H1 (cell line): ENCODE measurements around the gene NLRP8. TPM values are rescaled to one million over a fixed set of nuclear protein-coding genes. Genes with fewer than 3 reads are reported as not detected.

Experiments used
- CTCF ChIA-PET: fragments of 300-600 bp; sonication (Branson Sonifier 250); formaldehyde crosslinking; loops from one replicate; lab custom pipeline; 2021; ENCODE audit not compliant: partially characterized antibody; lab: Charles Lee
- POLR2A ChIA-PET: fragments of 300-600 bp; sonication (Branson Sonifier 250); formaldehyde crosslinking; loops from one replicate; lab custom pipeline; 2021; ENCODE audit warnings: inconsistent platforms; ENCODE audit not compliant: partially characterized antibody; lab: Charles Lee
- DNase-seq, 2 experiments: peaks; one replicate each; pipeline versions ENCODE4 v3.0.0 to v3.0.0-alpha.2; 2010 to 2022; ENCODE audit warnings: low spot score in 2 of 2, low read depth in 1 of 2, mixed read lengths in 1 of 2
- FAIRE-seq: peaks from 2 replicates; lab custom pipeline; 2011; peaks lifted over from hg19 to GRCh38; lab: Jason Lieb, UNC
- H2AFZ ChIP-seq: 2 replicates; pipeline ENCODE4 v1.8.1; 2012; ENCODE audit warnings: low read length, inconsistent platforms
- H2AK5ac ChIP-seq: 2 replicates; pipeline ENCODE4 v1.6.1; 2013; ENCODE audit warnings: low read depth, low read length
- H2BK120ac ChIP-seq: replicated peaks from 2 replicates; pipeline ENCODE3; 2013; ENCODE audit warnings: low read depth, low read length, inconsistent platforms
- H2BK12ac ChIP-seq: 2 replicates; pipeline ENCODE4 v1.6.1; 2013; ENCODE audit warnings: low read depth, low read length
- H2BK15ac ChIP-seq: 2 replicates; pipeline ENCODE4 v1.6.1; 2013; ENCODE audit warnings: low read length
- H2BK20ac ChIP-seq: 2 replicates; pipeline ENCODE4 v1.6.1; 2013; ENCODE audit warnings: low read length
- H2BK5ac ChIP-seq: 2 replicates; pipeline ENCODE4 v1.6.1; 2013; ENCODE audit warnings: low read depth, low read length
- H3K14ac ChIP-seq: 2 replicates; pipeline ENCODE4 v1.6.1; 2013; ENCODE audit warnings: inconsistent platforms; ENCODE audit not compliant: insufficient read length
- H3K18ac ChIP-seq: 2 replicates; pipeline ENCODE4 v1.6.1; 2013; ENCODE audit warnings: low read length; ENCODE audit errors: extremely low read depth
- H3K23ac ChIP-seq: 2 replicates; pipeline ENCODE4 v1.6.1; 2013; ENCODE audit warnings: inconsistent platforms; ENCODE audit not compliant: insufficient read length
- H3K23me2 ChIP-seq: 2 replicates; pipeline ENCODE4 v1.6.1; 2013; ENCODE audit warnings: low read depth, low read length
- H3K27ac ChIP-seq: 2 replicates; pipeline ENCODE4 v1.6.1; 2011; ENCODE audit warnings: low read depth, low read length, inconsistent platforms
- H3K27me3 ChIP-seq, 4 experiments: replicated peaks in 1 of 4; 1 replicate in 1 of 4; 2 replicates in 3 of 4; pipeline versions ENCODE4 v1.6.1 to v1.8.1; 2011 to 2013; ENCODE audit warnings: low read length in 3 of 4, mild to moderate bottlenecking in 3 of 4, inconsistent platforms in 2 of 4, mixed read lengths in 2 of 4, moderate library complexity in 1 of 4; ENCODE audit not compliant: control insufficient read depth in 3 of 4, insufficient read depth in 3 of 4; ENCODE audit errors: extremely low read depth in 1 of 4
- H3K36me3 ChIP-seq, 4 experiments: 2 replicates each; pipeline versions ENCODE4 v1.6.1 to v1.8.1; 2011 to 2013; ENCODE audit warnings: mild to moderate bottlenecking in 4 of 4, low read length in 3 of 4, moderate library complexity in 2 of 4, control low read depth in 1 of 4, inconsistent platforms in 1 of 4; ENCODE audit not compliant: insufficient read depth in 4 of 4, control insufficient read depth in 2 of 4
- H3K4ac ChIP-seq: replicated peaks from 2 replicates; pipeline ENCODE3; 2013; ENCODE audit warnings: low read length, low read depth, mixed read lengths, inconsistent platforms; ENCODE audit not compliant: insufficient read length
- H3K4me1 ChIP-seq, 4 experiments: replicated peaks in 1 of 4; 1 replicate in 1 of 4; 2 replicates in 3 of 4; pipeline versions ENCODE4 v1.6.1 to v1.8.1; 2011 to 2013; ENCODE audit warnings: low read length in 3 of 4, inconsistent platforms in 2 of 4, mixed read lengths in 1 of 4; ENCODE audit not compliant: insufficient read depth in 4 of 4, control insufficient read depth in 3 of 4
- H3K4me2 ChIP-seq, 2 experiments: 2 replicates each; pipeline versions ENCODE4 v1.6.1 to v1.8.1; 2011 to 2013; ENCODE audit warnings: low read depth in 2 of 2, low read length in 2 of 2, control low read depth in 1 of 2, inconsistent platforms in 1 of 2, mild to moderate bottlenecking in 1 of 2; ENCODE audit not compliant: insufficient read depth in 1 of 2
- H3K4me3 ChIP-seq, 4 experiments: fragments of 200-600, 300-600 bp in 1 of 4; sonication (generic), shearing (Covaris generic), sonication (Bioruptor Twin) in 1 of 4; 2 replicates each; pipeline versions ENCODE4 v1.5.1 to v1.8.1; 2011 to 2016; ENCODE audit warnings: low read length in 4 of 4, low read depth in 3 of 4, control low read depth in 2 of 4, inconsistent platforms in 2 of 4, mild to moderate bottlenecking in 2 of 4, mixed read lengths in 1 of 4, moderate library complexity in 1 of 4; ENCODE audit not compliant: insufficient read depth in 2 of 4; ENCODE audit errors: extremely low read depth in 1 of 4
- H3K56ac ChIP-seq: replicated peaks from 2 replicates; pipeline ENCODE3; 2013; ENCODE audit warnings: low read depth, mild to moderate bottlenecking, mixed read lengths, low read length, inconsistent platforms; ENCODE audit not compliant: insufficient read length
- H3K79me1 ChIP-seq: 2 replicates; pipeline ENCODE4 v1.6.1; 2013; ENCODE audit warnings: low read depth, low read length, control low read depth
- H3K79me2 ChIP-seq, 2 experiments: 2 replicates each; pipeline versions ENCODE4 v1.6.1 to v1.8.1; 2012 to 2013; ENCODE audit warnings: low read length in 2 of 2, mild to moderate bottlenecking in 2 of 2, inconsistent platforms in 1 of 2; ENCODE audit not compliant: insufficient read depth in 2 of 2, control insufficient read depth in 1 of 2
- H3K9ac ChIP-seq, 4 experiments: replicated peaks in 1 of 4; 1 replicate in 1 of 4; 2 replicates in 3 of 4; pipeline versions ENCODE4 v1.6.1 to v1.8.1; 2011 to 2013; ENCODE audit warnings: low read depth in 3 of 4, low read length in 3 of 4, control low read depth in 2 of 4, mild to moderate bottlenecking in 2 of 4, moderate library complexity in 2 of 4, inconsistent platforms in 1 of 4; ENCODE audit errors: extremely low read depth in 1 of 4
- H3K9me3 ChIP-seq, 2 experiments: 2 replicates each; pipeline versions ENCODE4 v1.6.1 to v1.8.1; 2012 to 2013; ENCODE audit warnings: mild to moderate bottlenecking in 2 of 2, moderate library complexity in 2 of 2, control low read depth in 1 of 2, inconsistent platforms in 1 of 2, low read depth in 1 of 2, low read length in 1 of 2, mixed read lengths in 1 of 2; ENCODE audit not compliant: insufficient read depth in 2 of 2
- H4K20me1 ChIP-seq, 2 experiments: replicated peaks in 1 of 2; 2 replicates each; pipeline versions ENCODE3 to v1.8.1; 2011 to 2013; ENCODE audit warnings: inconsistent platforms in 2 of 2, low read length in 2 of 2, mild to moderate bottlenecking in 1 of 2; ENCODE audit not compliant: insufficient read depth in 2 of 2, control insufficient read depth in 1 of 2
- H4K5ac ChIP-seq: 2 replicates; pipeline ENCODE4 v1.6.1; 2013; ENCODE audit warnings: low read length, low read depth, mixed read lengths, inconsistent platforms; ENCODE audit not compliant: insufficient read length
- H4K8ac ChIP-seq: 2 replicates; pipeline ENCODE4 v1.8.0; 2013; ENCODE audit warnings: mild to moderate bottlenecking, moderate library complexity, low read length, inconsistent platforms; ENCODE audit not compliant: insufficient read depth; ENCODE audit errors: extremely low read depth
- H4K91ac ChIP-seq: replicated peaks from 2 replicates; pipeline ENCODE3; 2013; ENCODE audit warnings: low read length, mixed read lengths, inconsistent platforms; ENCODE audit not compliant: insufficient read length
- BCL11A ChIP-seq, 2 experiments: IDR thresholded peaks; one replicate each; pipeline ENCODE4 v1.6.1; 2011; ENCODE audit warnings: low read depth in 2 of 2, low read length in 2 of 2, mild to moderate bottlenecking in 2 of 2
- CBX5 ChIP-seq: fragments of 300-800, 300-1000 bp; sonication (generic); IDR thresholded peaks from 2 replicates; pipeline ENCODE4 v1.7.1; 2016; ENCODE audit warnings: antibody characterized with exemption, low read length, low read depth
- CHD1 ChIP-seq: IDR thresholded peaks from 2 replicates; pipeline ENCODE4 v1.6.1; 2012; ENCODE audit warnings: low read depth, low read length, improper control_type of control experiment
- CHD2 ChIP-seq: IDR thresholded peaks from 2 replicates; pipeline ENCODE4 v1.6.1; 2012; ENCODE audit warnings: low read length, improper control_type of control experiment
- EGR1 ChIP-seq: IDR thresholded peaks from 2 replicates; pipeline ENCODE4 v1.6.1; 2011; ENCODE audit warnings: low read depth, low read length, borderline replicate concordance
- GABPA ChIP-seq: IDR thresholded peaks from 2 replicates; pipeline ENCODE4 v1.6.1; 2011; ENCODE audit warnings: mild to moderate bottlenecking, low read length, moderate library complexity, borderline replicate concordance; ENCODE audit not compliant: insufficient read depth
- HDAC6 ChIP-seq: IDR thresholded peaks from one replicate; pipeline ENCODE4 v1.7.1; 2012; ENCODE audit warnings: low read depth, mild to moderate bottlenecking, inconsistent platforms, low read length, moderate library complexity
- KDM1A ChIP-seq: fragments of 200-600, 300-600 bp; sonication (generic); IDR thresholded peaks from 2 replicates; pipeline ENCODE4 v1.7.1; 2016; ENCODE audit warnings: mild to moderate bottlenecking, low read length, borderline replicate concordance
- SIRT6 ChIP-seq: IDR thresholded peaks from one replicate; pipeline ENCODE4 v1.7.1; 2012; ENCODE audit warnings: low read length, inconsistent platforms
- SP1 ChIP-seq: IDR thresholded peaks from 2 replicates; pipeline ENCODE4 v1.6.1; 2011; ENCODE audit warnings: low read depth, low read length
- SP2 ChIP-seq: IDR thresholded peaks from 2 replicates; pipeline ENCODE4 v1.6.1; 2012; ENCODE audit warnings: mild to moderate bottlenecking, low read length, inconsistent platforms
- TBP ChIP-seq: IDR thresholded peaks from 2 replicates; pipeline ENCODE4 v1.6.1; 2011; ENCODE audit warnings: low read depth, low read length, improper control_type of control experiment
- WGBS, 2 experiments: shearing (Covaris generic) in 1 of 2; methylation state at CpG; one replicate each; pipeline versions ENCODE4 v1.1.6 to v1.1.7; 2013 to 2015; ENCODE audit warnings: low lambda C conversion rate in 2 of 2, mixed read lengths in 2 of 2, inconsistent platforms in 1 of 2, low coverage in 1 of 2, missing lambda C conversion rate in 1 of 2; ENCODE audit not compliant: insufficient replicate concordance in 2 of 2, insufficient coverage in 1 of 2, insufficient read length in 1 of 2; ENCODE audit errors: extremely low coverage in 1 of 2, missing lambda C conversion rate in 1 of 2; 5-methylcytosine and 5-hydroxymethylcytosine counted together
- polyA plus RNA-seq, 7 experiments: library from polyadenylated mRNA; depleted of rRNA in 3 of 7; stranded (reverse) in 5 of 7; unstranded in 2 of 7; fragments of >200 nt in 5 of 7; fragments of 200-250 nt in 2 of 7; gene quantifications; 1 replicate in 5 of 7; 2 replicates in 1 of 7; 4 replicates in 1 of 7; pipeline versions ENCODE4 v1.2.1 to v1.2.3, GENCODE V29; 2011 to 2013; ENCODE audit warnings: missing spikeins in 2 of 7, mixed read lengths in 2 of 7
- total RNA-seq: library from RNA; stranded (reverse); fragmentation: NEBNext Ultra II Directional; extraction: Animal tissue kit (Norgen Biotek cat#: 25700); gene quantifications from 2 replicates; pipeline ENCODE4 v1.2.1, GENCODE V29; 2021

The NLRP8 gene
- total and polyA plus RNA-seq, 2 of the 8 experiments (the other 6 are each of a cell fraction or from before 2014, with no cell fraction given): not detected

DNA sequence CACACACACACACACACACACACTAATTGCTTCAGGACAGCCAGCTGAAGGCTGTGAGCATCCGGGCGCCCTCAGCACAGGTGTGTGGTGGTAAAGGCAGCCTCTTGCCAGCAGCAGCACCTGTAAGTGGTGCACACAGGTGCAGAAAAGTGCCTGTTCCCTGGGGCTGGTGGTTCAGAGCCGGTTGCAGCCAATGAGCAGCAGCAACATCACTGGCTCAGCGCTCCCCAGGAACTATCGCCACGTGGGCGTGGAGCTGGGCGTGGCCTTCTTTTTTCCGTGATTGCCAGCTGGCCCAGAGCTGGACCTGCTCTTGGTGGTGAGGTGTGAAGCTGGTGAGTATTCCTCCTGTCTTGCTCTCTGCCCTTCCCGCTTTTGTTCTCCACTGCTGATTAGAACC lies 38.9 kb downstream of the NLRP8 start, which contains the start of gene NLRP5:
Gene NLRP5 (plus strand): TSS at position 289 of the 400 bp plus-strand sequence.
- H3K27me3 ChIP-seq: no peaks in the 10 kb centered on the region
- no peak within 1 kb of the TSS for H3K27ac ChIP-seq
- no peak within 1 kb of the TSS for H2BK12ac ChIP-seq
- H3K4me2 ChIP-seq: no peak within 1 kb of the TSS
- no peak for DNase-seq
- TF ChIP-seq HDAC6 (no peak), EGR1 (no peak), SIRT6 (no peak), SP1 (no peak), GABPA (no peak), CHD1 (no peak), KDM1A (no peak), CBX5 (no peak), TBP (no peak), SP2 (no peak), CHD2 (no peak), BCL11A (IDR thresholded peaks at IDR 0.05; ENCODE audit: low read depth in 2 of 2, low read length in 2 of 2) (no peak)
- TF ChIP-seq, all 59 proteins: peak for 0
- ChIA-PET POLR2A (no interaction called here), CTCF (no interaction called here)
- Histone ChIP-seq H3K79me2 (no peaks in the 10 kb centered on the region), H2BK120ac (no peak within 1 kb of the TSS), H3K79me1 (no peaks in the 10 kb centered on the region), H2BK20ac (no peak within 1 kb of the TSS), H4K20me1 (no peaks in the 10 kb centered on the region), H4K8ac (no peak within 1 kb of the TSS; the same call in 1 of the 2 replicates), H3K9ac (no peak within 1 kb of the TSS), H3K56ac (peak within 1 kb of the TSS; percentile 59), H4K5ac (no peak within 1 kb of the TSS), H3K36me3 (no peaks in the 10 kb centered on the region), H3K9me3 (peaks cover 48 to 82% of the 10 kb centered on the region in 2 experiments), H3K4me1 (no peaks in the 10 kb centered on the region), H2BK15ac (no peak within 1 kb of the TSS), H3K23me2 (peaks cover 3% of the 10 kb centered on the region; the same call in 1 of the 2 replicates), H2AK5ac (no peak within 1 kb of the TSS), H2BK5ac (no peak within 1 kb of the TSS), H3K14ac (no peak within 1 kb of the TSS), H2AFZ (no peak within 1 kb of the TSS), H3K18ac (no peak within 1 kb of the TSS), H3K4ac (no peak within 1 kb of the TSS), H3K4me3 (no peak within 1 kb of the TSS), H3K23ac (no peak within 1 kb of the TSS), H4K91ac (no peak within 1 kb of the TSS)
- no peak for FAIRE-seq
- WGBS, 2 experiments: 78% methylated on average over 10 of the region's 10 CpGs; no CpG with 5 or more reads in 1 of the 2 experiments
